GM12878 (cell line): ENCODE measurements around the gene CREB5. TPM values are rescaled to one million over a fixed set of nuclear protein-coding genes. Genes with fewer than 3 reads are reported as not detected.

Experiments used
- ATAC-seq: fragments of 200-7000 bp; cut with Tn5 transposase; 3 replicates; pipeline ENCODE4 v1.9.1; 2020; ENCODE audit warnings: mild to moderate bottlenecking, moderate library complexity
- BruUV-seq: library from RNA; stranded (reverse); fragments of 400-500 nt; replicated peaks from 2 replicates; lab custom pipeline; 2021; lab: Mats Ljungman, UMichigan
- CTCF ChIA-PET: fragments of 300-600 bp; sonication (Branson Sonifier 250); formaldehyde crosslinking; extraction: SDS; loops from one replicate; lab custom pipeline; 2021; ENCODE audit warnings: inconsistent platforms; lab: Yijun Ruan, JAX
- POLR2A ChIA-PET: fragments of 350-600 bp; formaldehyde crosslinking; extraction: SDS; loops from one replicate; lab custom pipeline; 2021; ENCODE audit warnings: inconsistent platforms; lab: Charles Lee
- RAD21 ChIA-PET: fragments of 300-600 bp; sonication (Branson Sonifier 250); formaldehyde crosslinking; loops from one replicate; lab custom pipeline; 2023; ENCODE audit warnings: antibody characterized with exemption; ENCODE audit not compliant: unreplicated experiment; lab: Charles Lee
- SMC1A ChIA-PET: fragments of 300-600 bp; sonication (Branson Sonifier 250); formaldehyde crosslinking; loops from one replicate; lab custom pipeline; 2023; ENCODE audit not compliant: unreplicated experiment, uncharacterized antibody; lab: Charles Lee
- DNase-seq: peaks from one replicate; pipeline ENCODE4 v3.0.0-alpha.2; 2011; ENCODE audit warnings: low read depth, low spot score
- FAIRE-seq: peaks from 3 replicates; lab custom pipeline; 2011; peaks lifted over from hg19 to GRCh38; lab: Jason Lieb, UNC
- H2AFZ ChIP-seq: 2 replicates; pipeline ENCODE4 v1.6.0; 2011; ENCODE audit warnings: low read depth, low read length, control low read depth; ENCODE audit not compliant: control insufficient read depth
- H3K27ac ChIP-seq: 2 replicates; pipeline ENCODE4 v1.5.1; 2011; ENCODE audit warnings: control low read depth; ENCODE audit not compliant: control insufficient read depth, insufficient read depth
- H3K27me3 ChIP-seq, 2 experiments: replicated peaks in 1 of 2; 2 replicates each; pipeline versions ENCODE4 v1.6.0 to v1.6.1; 2011; ENCODE audit warnings: low read length in 1 of 2; ENCODE audit not compliant: control insufficient read depth in 2 of 2, insufficient read depth in 2 of 2
- H3K36me3 ChIP-seq, 2 experiments: 2 replicates each; pipeline ENCODE4 v1.5.1; 2011; ENCODE audit warnings: low read length in 1 of 2; ENCODE audit not compliant: control insufficient read depth in 2 of 2, insufficient read depth in 2 of 2
- H3K4me1 ChIP-seq: 2 replicates; pipeline ENCODE4 v1.6.1; 2011; ENCODE audit warnings: mild to moderate bottlenecking, low read length, moderate library complexity, mixed read lengths; ENCODE audit not compliant: control insufficient read depth, insufficient read depth
- H3K4me2 ChIP-seq: 2 replicates; pipeline ENCODE4 v1.6.0; 2011; ENCODE audit warnings: control low read depth; ENCODE audit not compliant: control insufficient read depth, insufficient read depth
- H3K4me3 ChIP-seq: fragments of 200-600 bp; sonication (generic); 2 replicates; pipeline ENCODE4 v1.5.1; 2016
- H3K79me2 ChIP-seq: 2 replicates; pipeline ENCODE4 v1.6.0; 2011; ENCODE audit warnings: low read length; ENCODE audit not compliant: control insufficient read depth, insufficient read depth
- H3K9ac ChIP-seq: 2 replicates; pipeline ENCODE4 v1.8.0; 2011; ENCODE audit warnings: low read length, control low read depth, mixed read lengths; ENCODE audit not compliant: control insufficient read depth, insufficient read depth
- H3K9me3 ChIP-seq: replicated peaks from 3 replicates; pipeline ENCODE4 v1.5.1; 2011; ENCODE audit warnings: mild to moderate bottlenecking, low read length; ENCODE audit not compliant: control insufficient read depth, insufficient read depth
- H4K20me1 ChIP-seq: 2 replicates; pipeline ENCODE4 v1.6.0; 2011; ENCODE audit not compliant: control insufficient read depth, insufficient read depth
- BHLHE40 ChIP-seq, 2 experiments: fragments of 450-650 bp in 1 of 2; IDR thresholded peaks; 2 replicates each; pipeline ENCODE4 v1.6.1; 2011 to 2017; ENCODE audit warnings: low read depth in 2 of 2, borderline replicate concordance in 1 of 2, improper control_type of control experiment in 1 of 2, low read length in 1 of 2, mild to moderate bottlenecking in 1 of 2
- BRCA1 ChIP-seq: IDR thresholded peaks from 2 replicates; pipeline ENCODE4 v1.6.1; 2011; ENCODE audit warnings: low read depth, low read length, improper control_type of control experiment
- CBX3 ChIP-seq: fragments of 200-600 bp; sonication (generic); IDR thresholded peaks from 2 replicates; pipeline ENCODE4 v1.6.1; 2016; ENCODE audit warnings: low read depth, borderline replicate concordance
- CHD1 ChIP-seq: IDR thresholded peaks from 2 replicates; pipeline ENCODE4 v1.6.1; 2012; ENCODE audit warnings: low read depth, low read length, improper control_type of control experiment
- CREM ChIP-seq: IDR thresholded peaks from 2 replicates; pipeline ENCODE4 v1.6.1; 2014; ENCODE audit warnings: antibody characterized with exemption, low read depth
- EP300 ChIP-seq, 2 experiments: fragments of 150-350 bp in 1 of 2; IDR thresholded peaks; 2 replicates each; pipeline ENCODE4 v1.6.1; 2011 to 2012; ENCODE audit warnings: low read depth in 2 of 2, low read length in 2 of 2, borderline replicate concordance in 1 of 2, improper control_type of control experiment in 1 of 2, inconsistent platforms in 1 of 2; ENCODE audit not compliant: control insufficient read depth in 1 of 2
- GATAD2B ChIP-seq: fragments of 450-650 bp; conservative IDR thresholded peaks from 2 replicates; pipeline ENCODE4 v1.6.1; 2017; ENCODE audit warnings: low read depth, mild to moderate bottlenecking, moderate library complexity
- HDAC6 ChIP-seq: fragments of 200-600 bp; sonication (generic); IDR thresholded peaks from one replicate; pipeline ENCODE4 v1.8.0; 2017; ENCODE audit warnings: antibody characterized with exemption; ENCODE audit not compliant: unreplicated experiment
- KAT2A ChIP-seq: conservative IDR thresholded peaks from 2 replicates; pipeline ENCODE4 v1.6.1; 2011; ENCODE audit warnings: low read depth, low read length; ENCODE audit not compliant: control insufficient read depth
- POLR2AphosphoS5 ChIP-seq: IDR thresholded peaks from 2 replicates; pipeline ENCODE4 v1.6.1; 2011; ENCODE audit warnings: mild to moderate bottlenecking, low read length, inconsistent platforms
- RCOR1 ChIP-seq: conservative IDR thresholded peaks from 2 replicates; pipeline ENCODE4 v1.6.1; 2012; ENCODE audit warnings: low read depth, low read length, improper control_type of control experiment
- SP1 ChIP-seq: IDR thresholded peaks from one replicate; pipeline ENCODE4 v1.6.1; 2011; ENCODE audit warnings: low read depth, low read length
- STAT3 ChIP-seq: IDR thresholded peaks from 2 replicates; pipeline ENCODE4 v1.6.1; 2011; ENCODE audit warnings: low read depth, low read length, improper control_type of control experiment
- TBL1XR1 ChIP-seq: IDR thresholded peaks from 2 replicates; pipeline ENCODE4 v1.6.1; 2012; ENCODE audit warnings: low read depth, low read length, improper control_type of control experiment
- ZBED1 ChIP-seq: IDR thresholded peaks from 2 replicates; pipeline ENCODE4 v1.6.1; 2016; ENCODE audit warnings: borderline replicate concordance
- ZNF217 ChIP-seq: fragments of 450-650 bp; IDR thresholded peaks from 2 replicates; pipeline ENCODE4 v1.6.1; 2017; ENCODE audit warnings: antibody characterized with exemption, mild to moderate bottlenecking
- WGBS: methylation state at CpG from one replicate; pipeline ENCODE4 v1.1.6; 2016; ENCODE audit warnings: low lambda C conversion rate; ENCODE audit not compliant: insufficient replicate concordance, insufficient coverage; ENCODE audit errors: missing lambda C conversion rate; 5-methylcytosine and 5-hydroxymethylcytosine counted together
- in situ Hi-C: fragments of 300-500 bp; cut with MboI; formaldehyde crosslinking; loops from 9 replicates; pipeline ENCODE4 v1.14.3; 2018; ENCODE audit warnings: mixed read lengths
- intact Hi-C: fragments of 100-400 bp; cut with micrococcal nuclease; formaldehyde crosslinking; loops from one replicate; pipeline ENCODE4 v1.14.2; 2022; ENCODE audit not compliant: unreplicated experiment
- polyA plus RNA-seq, 11 experiments: library from polyadenylated mRNA; depleted of rRNA in 4 of 11; unstranded in 6 of 11; stranded (reverse) in 5 of 11; fragments of >200 nt; fragmentation: Nextera tagmentation in 4 of 11; fragmentation: Illumina TruSeq in 1 of 11; extraction: Ambion mirVana in 4 of 11; extraction: Trizol in 1 of 11; gene quantifications; 1 replicate in 1 of 11; 2 replicates in 10 of 11; pipeline versions ENCODE4 v1.2.1 to v1.2.3, GENCODE V29; 2011 to 2016; ENCODE audit warnings: inconsistent platforms in 2 of 11, missing spikeins in 2 of 11, low read depth in 1 of 11
- total RNA-seq, 4 experiments: library from RNA; depleted of rRNA in 3 of 4; stranded (reverse); fragments of >200 nt in 3 of 4; fragmentation: Illumina TruSeq in 1 of 4; extraction: Trizol in 1 of 4; gene quantifications; 2 replicates each; pipeline versions ENCODE4 v1.2.1 to v1.2.3, GENCODE V29; 2013 to 2021
- TF ChIP-seq, protein P1 (sequence below): IDR thresholded peaks from 2 replicates; pipeline ENCODE4 v1.6.1; 2011; ENCODE audit warnings: borderline replicate concordance, low read depth, mild to moderate bottlenecking, moderate library complexity, mixed read lengths, low read length; ENCODE audit not compliant: insufficient read depth; ENCODE audit errors: extremely low read length
- TF ChIP-seq, protein P2 (sequence below): fragments of 450-650 bp; IDR thresholded peaks from 2 replicates; pipeline ENCODE4 v1.6.1; 2017; ENCODE audit warnings: mild to moderate bottlenecking, low read depth, inconsistent platforms; ENCODE audit not compliant: poor library complexity, severe bottlenecking
- TF ChIP-seq, protein P3 (sequence below): IDR thresholded peaks from 2 replicates; pipeline ENCODE4 v1.6.1; 2012; ENCODE audit warnings: low read depth, low read length, improper control_type of control experiment
- TF ChIP-seq, protein P4 (sequence below): fragments of 450-650 bp; IDR thresholded peaks from 2 replicates; pipeline ENCODE4 v1.6.1; 2017; ENCODE audit warnings: mild to moderate bottlenecking

CREB5 gene
- total and polyA plus RNA-seq, 10 of the 15 experiments (the other 5 are each of a cell fraction or from before 2014, with no cell fraction given) = 12.9 to 74.1 (median 53.0) TPM

DNA sequence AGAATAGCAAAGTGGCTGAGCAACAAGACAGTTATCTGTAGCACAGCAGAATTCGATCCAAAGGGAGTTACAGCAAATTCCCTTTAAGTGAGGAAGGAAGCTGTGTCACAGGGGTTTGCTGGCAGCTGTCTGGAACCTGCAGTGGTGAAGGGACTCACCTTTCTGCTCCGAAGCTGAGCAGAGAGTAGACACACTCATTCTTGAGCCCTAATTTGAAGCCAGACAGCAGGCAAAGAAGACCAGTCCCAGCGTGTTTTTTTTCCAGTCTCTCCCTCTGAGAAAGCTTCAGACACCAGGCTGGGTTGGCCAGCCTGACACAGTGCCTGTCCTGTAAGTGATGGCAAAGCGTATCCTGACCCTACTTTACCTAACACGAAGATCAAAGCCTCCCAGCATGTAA, 335.1 kb downstream of the CREB5 start:
- POLR2A ChIA-PET = no interaction called here
- intact Hi-C loops (no loop called here), in situ Hi-C loops (no loop called here)
- no peaks in the 10 kb centered on the region for H3K9me3 ChIP-seq
- no peaks in the 10 kb centered on the region for H3K4me1 ChIP-seq
- H3K27ac ChIP-seq = no peak overlapping the region
- peaks cover 0 to 7% of the 10 kb centered on the region in 2 experiments; a peak in 2 of 4 replicates for H3K36me3 ChIP-seq
- 54% methylated on average over 5 of the region's 5 CpGs for WGBS
- no peak overlapping the region for H3K4me3 ChIP-seq
- RAD21 ChIA-PET = no interaction called here
- BruUV-seq = no TSS peak
- CTCF ChIA-PET = interaction anchor here (0.7 to 3.2 kb wide), 3 partner anchors 9 to 375 kb away, joined by 3 to 23 read pairs (median 3); no protein-coding TSS in a partner anchor
- ATAC-seq (no peak), DNase-seq (no peak), FAIRE-seq (no peak)
- H3K9ac ChIP-seq = no peak overlapping the region
- no peaks in the 10 kb centered on the region for H3K27me3 ChIP-seq
- TF ChIP-seq CREM (no peak), ZNF217 (no peak), SP1 (no peak), BRCA1 (no peak), KAT2A (no peak), GATAD2B (no peak), STAT3 (no peak), POLR2AphosphoS5 (no peak), RCOR1 (no peak), TBL1XR1 (no peak), BHLHE40 (IDR thresholded peaks at IDR 0.05; ENCODE audit: borderline replicate concordance in 1 of 2, low read depth in 2 of 2, low read length in 1 of 2) (no peak), CBX3 (no peak), CHD1 (no peak), EP300 (IDR thresholded peaks at IDR 0.05; ENCODE audit: borderline replicate concordance in 1 of 2, control insufficient read depth in 1 of 2, low read depth in 2 of 2, low read length in 2 of 2) (no peak), ZBED1 (no peak), HDAC6 (no peak)
- TF ChIP-seq, protein P1, sequence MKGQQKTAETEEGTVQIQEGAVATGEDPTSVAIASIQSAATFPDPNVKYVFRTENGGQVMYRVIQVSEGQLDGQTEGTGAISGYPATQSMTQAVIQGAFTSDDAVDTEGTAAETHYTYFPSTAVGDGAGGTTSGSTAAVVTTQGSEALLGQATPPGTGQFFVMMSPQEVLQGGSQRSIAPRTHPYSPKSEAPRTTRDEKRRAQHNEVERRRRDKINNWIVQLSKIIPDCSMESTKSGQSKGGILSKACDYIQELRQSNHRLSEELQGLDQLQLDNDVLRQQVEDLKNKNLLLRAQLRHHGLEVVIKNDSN = no peak
- TF ChIP-seq, protein P2, sequence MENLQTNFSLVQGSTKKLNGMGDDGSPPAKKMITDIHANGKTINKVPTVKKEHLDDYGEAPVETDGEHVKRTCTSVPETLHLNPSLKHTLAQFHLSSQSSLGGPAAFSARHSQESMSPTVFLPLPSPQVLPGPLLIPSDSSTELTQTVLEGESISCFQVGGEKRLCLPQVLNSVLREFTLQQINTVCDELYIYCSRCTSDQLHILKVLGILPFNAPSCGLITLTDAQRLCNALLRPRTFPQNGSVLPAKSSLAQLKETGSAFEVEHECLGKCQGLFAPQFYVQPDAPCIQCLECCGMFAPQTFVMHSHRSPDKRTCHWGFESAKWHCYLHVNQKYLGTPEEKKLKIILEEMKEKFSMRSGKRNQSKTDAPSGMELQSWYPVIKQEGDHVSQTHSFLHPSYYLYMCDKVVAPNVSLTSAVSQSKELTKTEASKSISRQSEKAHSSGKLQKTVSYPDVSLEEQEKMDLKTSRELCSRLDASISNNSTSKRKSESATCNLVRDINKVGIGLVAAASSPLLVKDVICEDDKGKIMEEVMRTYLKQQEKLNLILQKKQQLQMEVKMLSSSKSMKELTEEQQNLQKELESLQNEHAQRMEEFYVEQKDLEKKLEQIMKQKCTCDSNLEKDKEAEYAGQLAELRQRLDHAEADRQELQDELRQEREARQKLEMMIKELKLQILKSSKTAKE = no peak
- TF ChIP-seq, protein P3, sequence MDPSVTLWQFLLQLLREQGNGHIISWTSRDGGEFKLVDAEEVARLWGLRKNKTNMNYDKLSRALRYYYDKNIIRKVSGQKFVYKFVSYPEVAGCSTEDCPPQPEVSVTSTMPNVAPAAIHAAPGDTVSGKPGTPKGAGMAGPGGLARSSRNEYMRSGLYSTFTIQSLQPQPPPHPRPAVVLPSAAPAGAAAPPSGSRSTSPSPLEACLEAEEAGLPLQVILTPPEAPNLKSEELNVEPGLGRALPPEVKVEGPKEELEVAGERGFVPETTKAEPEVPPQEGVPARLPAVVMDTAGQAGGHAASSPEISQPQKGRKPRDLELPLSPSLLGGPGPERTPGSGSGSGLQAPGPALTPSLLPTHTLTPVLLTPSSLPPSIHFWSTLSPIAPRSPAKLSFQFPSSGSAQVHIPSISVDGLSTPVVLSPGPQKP = no peak
- TF ChIP-seq, protein P4, sequence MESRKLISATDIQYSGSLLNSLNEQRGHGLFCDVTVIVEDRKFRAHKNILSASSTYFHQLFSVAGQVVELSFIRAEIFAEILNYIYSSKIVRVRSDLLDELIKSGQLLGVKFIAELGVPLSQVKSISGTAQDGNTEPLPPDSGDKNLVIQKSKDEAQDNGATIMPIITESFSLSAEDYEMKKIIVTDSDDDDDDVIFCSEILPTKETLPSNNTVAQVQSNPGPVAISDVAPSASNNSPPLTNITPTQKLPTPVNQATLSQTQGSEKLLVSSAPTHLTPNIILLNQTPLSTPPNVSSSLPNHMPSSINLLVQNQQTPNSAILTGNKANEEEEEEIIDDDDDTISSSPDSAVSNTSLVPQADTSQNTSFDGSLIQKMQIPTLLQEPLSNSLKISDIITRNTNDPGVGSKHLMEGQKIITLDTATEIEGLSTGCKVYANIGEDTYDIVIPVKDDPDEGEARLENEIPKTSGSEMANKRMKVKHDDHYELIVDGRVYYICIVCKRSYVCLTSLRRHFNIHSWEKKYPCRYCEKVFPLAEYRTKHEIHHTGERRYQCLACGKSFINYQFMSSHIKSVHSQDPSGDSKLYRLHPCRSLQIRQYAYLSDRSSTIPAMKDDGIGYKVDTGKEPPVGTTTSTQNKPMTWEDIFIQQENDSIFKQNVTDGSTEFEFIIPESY = no peak
- no peak overlapping the region for H3K4me2 ChIP-seq
- no peaks in the 10 kb centered on the region for H3K79me2 ChIP-seq
- SMC1A ChIA-PET = interaction anchor here (1.4 to 2.2 kb wide), 4 partner anchors 8 to 359 kb away, joined by 3 to 12 read pairs (median 4); no protein-coding TSS in a partner anchor
- H4K20me1 ChIP-seq = no peaks in the 10 kb centered on the region
- no peak overlapping the region for H2AFZ ChIP-seq
